NCI-H526 (cell line): ENCODE results near the gene ESYT2.

Source experiments
- DNase-seq, 2 experiments: peaks; one replicate each; lab custom pipeline; 2025; lab: John Stamatoyannopoulos, UW

Gene ESYT2

DNA sequence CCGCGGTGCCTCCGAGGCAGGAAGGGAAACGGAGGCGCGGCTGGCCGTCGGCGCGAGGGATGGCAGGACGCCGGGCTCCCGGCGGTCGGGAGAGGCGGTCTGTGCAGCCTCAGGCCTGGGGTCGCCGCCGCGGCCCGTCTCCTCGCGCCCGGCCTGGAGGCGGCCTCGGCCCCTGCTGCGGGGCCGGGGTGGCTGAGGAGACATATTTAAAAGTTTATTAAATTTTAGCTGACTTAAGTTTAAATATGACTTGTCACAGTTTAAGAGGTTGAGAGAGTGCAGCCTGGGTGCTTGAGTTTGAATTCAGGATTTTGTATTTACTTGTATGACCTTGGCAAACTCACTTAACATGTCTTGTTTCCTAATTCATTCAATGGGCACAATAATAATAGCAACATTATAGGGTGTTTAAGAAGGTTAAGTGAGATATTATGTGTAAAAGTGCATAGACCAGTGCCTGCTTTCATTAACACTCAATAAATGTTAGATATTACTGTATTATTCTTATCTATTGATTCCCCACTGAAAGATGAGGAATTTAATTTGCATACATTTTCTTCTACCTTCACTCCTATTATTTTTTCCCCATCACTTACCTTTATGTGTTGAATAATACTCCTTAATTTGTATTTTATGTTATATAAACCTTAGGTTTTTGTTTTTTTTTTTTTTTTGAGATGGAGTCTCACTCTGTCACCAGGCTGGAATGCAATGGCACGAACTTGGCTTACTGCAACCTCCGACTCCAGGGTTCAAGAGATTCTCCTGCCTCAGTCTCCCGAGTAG lies 27.8 kb upstream of the ESYT2 start:
- no peak for DNase-seq

DNA sequence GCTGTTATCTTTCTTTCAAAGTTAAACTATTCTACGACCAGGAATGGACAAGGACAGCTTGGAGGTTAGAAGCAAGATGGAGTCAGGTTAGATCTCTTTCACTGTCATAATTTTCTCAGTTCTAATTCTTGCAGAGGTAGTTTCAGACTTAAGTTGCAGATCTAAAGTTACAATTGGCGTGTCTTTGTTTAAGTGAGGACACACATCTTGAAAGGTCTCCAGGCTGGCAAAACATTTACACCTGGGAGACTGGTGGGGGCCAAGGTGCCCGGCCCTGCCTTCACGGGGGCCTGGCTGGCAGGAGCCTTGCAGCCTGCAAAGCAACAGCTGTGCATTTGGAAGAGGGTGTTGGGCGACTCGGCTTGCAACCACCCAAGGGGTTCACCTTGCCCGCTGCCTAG lies 25.4 kb upstream of the ESYT2 start:
- no peak for DNase-seq

DNA sequence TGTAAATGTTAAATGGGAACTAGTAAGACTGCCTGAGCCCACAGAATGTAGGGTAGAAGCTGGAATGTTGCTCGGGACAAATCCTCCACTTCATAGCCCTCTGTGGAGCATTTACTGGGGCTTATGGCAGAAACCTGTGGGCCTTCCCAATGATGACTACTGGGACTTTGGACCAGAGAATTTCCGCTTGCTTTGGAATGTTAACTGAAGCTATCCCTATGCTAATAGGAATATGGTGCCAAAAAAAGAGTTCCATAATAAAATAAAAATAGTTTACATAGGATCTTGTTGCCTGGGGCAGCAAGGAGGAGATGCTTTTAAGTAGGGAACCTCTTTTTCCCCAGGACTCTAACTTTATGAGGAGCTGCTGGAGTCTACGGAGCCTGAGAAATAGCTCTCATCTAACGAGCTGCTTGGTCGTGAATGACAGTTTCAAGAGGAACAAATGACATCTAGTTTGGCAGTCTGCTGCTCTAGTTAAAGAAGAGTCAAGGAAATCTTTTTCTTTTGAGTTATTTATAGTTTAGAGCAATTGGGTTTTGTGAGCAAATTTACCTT lies 21.3 kb upstream of the ESYT2 start:
- DNase-seq, result no peak

DNA sequence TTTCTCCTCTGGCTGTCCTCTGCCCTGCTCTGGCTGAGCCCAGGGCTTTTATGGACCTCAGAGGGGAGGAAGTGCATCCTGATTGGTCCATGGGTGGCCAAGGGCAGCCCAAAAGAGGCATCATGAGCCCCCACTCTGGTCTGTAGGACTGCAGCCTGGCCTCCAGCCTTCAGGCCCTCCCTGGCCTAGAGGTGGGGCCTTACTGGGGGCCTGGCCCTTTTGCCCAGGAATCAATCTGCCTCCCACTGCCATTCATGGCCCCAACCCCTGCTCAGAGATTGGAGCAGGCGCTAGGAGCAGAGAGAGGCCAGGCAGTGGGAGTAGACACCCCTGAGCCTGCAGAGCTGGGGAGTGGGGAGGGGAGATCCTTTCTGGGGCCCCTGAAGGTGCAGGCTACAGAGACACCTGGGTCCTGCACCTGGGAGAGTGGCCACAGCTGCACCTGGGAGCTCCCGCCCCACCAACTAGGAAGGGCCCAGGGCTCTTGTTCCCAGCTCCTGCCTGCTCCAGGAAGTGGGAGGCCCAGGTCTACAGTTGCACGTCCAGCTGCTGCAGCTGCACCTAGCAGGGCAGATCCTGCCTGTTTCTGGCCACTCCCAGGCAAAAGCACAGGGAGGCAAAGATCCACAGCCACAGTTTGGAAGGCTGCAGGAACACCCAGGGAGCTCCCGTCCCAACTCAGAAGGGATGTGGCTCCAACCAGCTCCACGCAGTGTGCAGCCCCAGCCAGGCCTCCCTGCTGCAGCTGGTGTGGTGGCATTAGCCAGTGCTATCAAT lies 20.6 kb upstream of the ESYT2 start:
- DNase-seq, result peak in 1 of 2 experiments; percentile 25

DNA sequence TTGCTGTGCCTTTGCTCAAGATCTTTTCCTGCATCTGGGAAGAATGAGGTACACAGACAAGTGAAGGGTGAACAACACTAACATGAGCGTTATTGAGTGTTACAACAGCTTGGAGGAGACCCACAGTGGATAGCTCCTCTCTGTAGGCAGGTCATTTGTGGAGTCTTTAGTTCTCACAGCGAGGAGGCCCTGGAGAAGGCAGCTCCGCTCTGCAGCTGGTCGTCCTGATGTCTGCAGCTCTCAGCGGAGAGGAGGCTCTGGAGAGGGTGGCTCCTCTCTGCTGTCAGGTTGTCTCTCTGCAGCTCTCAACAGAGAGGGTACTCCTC lies 20.1 kb upstream of the ESYT2 start:
- no peak for DNase-seq

DNA sequence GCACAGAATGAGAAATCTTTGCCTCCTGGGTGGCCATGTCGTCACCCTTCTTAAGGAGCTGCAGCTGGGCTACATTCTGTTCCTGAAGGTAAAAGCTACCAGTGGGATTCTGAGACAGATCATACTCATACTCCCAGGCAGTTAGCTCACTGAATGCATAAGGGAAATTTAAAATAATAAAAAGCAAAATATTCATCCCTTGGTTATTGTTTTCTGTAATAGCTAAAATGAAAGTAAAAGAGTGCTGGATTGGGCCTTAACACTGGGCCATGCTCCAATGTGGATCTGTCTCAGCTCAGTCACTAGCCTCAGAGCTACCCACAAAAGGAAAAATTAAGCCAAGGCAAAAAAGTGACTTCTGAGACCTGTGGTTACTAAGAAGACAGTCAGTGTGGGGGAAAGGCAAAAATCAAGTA lies 18.1 kb upstream of the ESYT2 start:
- DNase-seq, result no peak

DNA sequence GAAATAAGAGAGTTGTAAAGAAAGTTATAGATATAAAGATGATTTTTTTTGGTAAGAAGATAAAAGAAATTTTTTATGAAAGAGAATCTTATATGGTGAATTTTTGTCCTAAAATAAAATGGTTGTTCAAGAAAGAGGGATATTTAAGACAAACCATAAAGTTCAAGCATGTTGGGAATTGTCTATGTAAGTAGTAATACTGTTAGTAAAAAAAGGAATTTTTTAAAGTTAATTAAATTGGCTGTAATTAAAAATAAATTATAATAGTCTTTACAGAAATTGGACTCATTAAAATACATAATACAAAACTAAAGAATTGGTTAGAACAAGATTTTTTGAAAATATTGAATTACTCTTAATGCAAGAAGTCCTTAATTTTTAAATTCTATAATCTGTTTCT lies 17.0 kb upstream of the ESYT2 start:
- no peak for DNase-seq

DNA sequence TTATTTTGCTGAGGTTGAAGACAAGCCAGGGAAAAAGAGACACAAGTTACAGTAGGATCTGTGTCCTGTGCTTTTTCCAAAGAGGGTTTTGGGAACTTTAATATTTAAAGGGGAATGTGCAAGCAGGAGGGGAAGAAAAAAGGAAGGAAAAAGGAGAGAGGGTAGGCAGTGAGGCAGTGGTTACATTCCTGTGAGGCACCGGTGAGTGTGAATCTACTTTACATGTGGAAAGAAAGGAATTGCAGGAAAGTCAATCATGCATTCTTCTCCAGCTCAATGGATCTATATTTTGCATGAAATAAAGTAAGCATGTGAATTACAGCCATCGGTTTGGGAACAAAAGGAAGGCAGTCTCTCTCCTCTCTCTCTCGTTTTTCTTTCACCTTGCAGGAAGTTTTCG lies 14.5 kb upstream of the ESYT2 start:
- DNase-seq, result peak in 1 of 2 experiments; percentile 54

DNA sequence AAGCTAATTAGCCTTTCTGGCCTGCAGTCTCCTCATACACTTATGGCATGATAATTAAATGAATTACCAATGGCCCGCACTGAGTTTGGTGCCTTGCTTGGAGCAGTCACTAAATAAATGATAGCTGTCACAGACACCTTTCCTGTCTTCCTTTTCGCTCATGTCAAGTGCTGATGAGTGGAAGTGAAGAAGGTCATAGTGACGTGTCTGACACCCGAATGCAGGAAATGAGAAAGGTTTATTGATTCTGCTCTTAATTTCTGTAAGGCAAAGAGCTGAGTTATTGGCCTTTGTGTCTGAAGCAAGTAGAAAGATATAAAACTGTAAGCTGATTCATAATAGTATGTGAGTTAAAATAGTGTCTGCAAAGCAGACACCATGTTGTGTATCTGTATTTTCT lies 13.2 kb upstream of the ESYT2 start:
- no peak for DNase-seq

DNA sequence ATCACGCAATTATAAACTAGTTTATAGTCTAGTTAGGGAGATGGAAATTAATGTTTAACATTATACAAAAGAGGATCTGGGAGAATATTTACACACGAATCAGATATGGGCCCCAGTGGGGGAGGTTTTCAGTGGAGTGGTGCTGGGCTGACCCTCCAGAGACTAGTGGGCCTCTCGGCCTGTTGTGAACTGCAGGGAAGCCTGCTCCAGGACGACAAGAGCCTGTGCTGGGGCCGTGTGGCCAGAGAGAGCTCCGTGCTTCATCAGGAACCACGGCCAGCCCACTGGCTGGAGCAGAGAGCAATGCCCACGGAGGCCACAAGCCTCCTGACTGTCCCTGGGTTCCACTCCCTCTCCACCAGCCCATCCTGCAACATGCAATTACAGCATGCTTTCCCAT lies 11.3 kb upstream of the ESYT2 start:
- no peak for DNase-seq

DNA sequence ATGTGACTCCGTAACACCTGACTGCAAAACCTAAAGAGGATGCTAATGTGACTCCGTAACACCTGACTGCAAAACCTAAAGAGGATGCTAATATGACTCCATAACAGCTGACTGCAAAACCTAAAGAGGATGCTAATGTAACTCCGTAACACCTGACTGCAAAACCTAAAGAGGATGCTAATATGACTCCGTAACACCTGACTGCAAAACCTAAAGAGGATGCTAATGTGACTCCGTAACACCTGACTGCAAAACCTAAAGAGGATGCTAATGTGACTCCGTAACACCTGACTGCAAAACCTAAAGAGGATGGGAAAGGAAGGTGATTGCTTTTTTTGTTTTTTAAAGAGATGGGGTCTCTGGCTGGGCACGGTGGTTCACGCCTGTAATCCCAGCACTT lies 9.9 kb upstream of the ESYT2 start:
- peak; percentile 22 to 64 for DNase-seq

DNA sequence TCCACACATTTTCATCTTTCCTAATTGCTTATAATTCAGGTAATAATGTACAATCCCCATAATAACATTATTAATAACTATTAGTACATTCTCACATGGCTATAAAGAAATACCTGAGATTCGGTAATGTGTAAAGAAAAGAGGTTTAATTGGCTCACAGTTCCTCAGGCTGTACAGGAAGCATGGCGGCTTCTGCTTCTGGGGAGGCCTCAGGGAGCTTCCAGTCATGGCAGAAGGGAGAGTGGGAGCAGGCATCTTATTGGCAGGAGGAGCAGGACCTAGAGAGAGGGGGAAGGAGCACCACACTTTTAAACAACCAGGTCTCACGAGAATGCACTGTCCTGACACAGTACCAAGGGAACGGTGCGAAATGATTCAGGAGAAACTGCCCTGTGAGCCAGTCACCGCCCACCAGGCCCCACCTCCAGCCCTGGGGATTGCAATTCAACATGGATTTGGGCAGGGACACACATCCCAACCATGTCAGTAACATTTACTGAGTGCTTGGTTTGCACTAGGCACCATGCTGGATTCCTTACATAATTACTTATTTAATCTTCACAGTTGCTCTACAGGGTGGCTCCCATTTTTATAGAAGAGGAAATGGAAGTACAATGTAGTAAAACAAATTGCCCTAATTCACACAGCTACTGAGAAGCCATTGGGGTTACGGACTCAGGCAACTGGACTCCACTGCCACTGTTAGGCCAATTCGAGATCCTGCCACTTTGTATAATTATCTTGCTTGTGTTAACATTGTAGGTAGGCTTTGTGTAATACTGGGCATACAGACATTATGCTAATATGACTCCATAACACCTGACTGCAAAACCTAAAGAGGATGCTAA lies 8.7 kb upstream of the ESYT2 start:
- peak; percentile 70 for DNase-seq

DNA sequence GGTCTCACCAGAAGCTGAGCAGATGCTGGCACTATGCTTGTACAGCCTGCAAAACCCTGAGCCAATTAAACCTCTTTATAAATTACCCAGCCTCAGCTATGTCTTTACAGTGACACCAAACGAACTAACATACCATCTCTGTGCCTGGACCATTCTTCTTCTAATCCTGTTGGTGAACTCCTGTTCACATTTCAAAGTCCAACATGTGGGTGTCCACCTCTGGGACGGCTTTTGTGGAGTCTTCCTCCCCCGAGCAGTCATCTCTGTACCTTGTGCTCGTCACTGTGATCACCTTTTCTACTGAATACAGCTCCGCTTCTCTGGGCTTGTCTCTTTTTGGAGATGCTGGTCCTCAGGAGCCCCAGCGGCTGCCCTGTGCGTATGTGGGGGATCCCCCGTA lies 7.4 kb upstream of the ESYT2 start:
- DNase-seq, result no peak

DNA sequence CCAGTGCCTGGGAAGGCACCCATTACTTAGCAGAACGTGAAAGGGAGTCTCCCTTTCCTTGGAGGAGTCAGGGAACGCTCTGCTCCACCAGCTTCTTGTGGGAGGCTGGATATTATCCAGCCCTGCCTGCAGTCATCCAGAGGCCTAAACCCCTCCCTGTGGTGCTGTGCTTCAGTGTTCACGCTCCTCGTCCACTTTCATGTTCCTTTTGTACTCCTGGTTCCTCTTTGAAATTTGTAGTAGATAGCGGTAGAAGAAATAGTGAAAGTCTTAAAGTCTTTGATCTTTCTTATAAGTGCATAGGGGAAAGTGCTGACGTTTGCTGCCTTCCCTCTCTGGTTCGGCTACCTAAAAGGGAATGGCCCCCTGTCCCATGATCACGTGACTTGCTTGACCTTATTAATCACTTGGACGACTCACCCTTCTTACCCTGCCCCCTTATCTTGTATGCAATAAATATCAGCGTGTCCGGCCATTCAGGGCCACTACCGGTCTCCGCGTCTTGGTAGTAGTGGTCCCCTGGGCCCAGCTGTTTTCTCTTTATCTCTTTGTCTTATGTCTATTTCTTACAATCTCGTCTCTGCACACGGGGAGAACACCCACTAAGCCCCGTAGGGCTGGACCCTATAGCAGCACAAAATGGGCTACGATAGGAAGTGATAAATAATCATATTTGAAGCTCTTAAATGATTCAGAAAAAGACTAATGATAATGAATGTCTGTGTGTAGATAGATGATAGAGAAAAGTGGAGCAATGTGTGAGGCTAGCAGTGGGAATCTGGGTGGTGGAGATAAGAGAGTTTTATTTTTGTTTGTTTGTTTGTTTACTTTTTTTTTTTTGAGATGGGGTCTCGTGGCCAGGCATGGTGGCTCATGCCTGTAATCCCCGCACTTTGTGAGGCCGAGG lies 5.8 kb upstream of the ESYT2 start:
- no peak for DNase-seq

DNA sequence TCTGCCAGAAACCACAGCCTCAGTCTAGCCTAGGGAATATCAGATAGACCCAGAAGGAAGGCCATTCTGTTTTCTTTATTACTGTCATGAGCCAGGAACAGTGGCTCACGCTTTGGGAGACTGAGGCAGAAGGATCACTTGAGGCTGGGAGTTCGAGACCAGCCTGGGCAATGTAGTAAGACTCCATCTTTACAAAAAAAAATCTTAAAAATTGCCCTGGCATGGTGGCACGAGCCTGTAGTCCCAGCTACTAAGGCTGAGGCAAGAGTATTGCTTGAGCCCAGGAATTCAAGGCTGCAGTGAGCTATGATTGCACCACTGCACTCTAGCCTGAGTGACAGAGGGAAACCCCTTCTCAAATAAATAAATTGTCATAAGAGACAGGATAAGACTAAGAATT lies 3.7 kb upstream of the ESYT2 start:
- no peak for DNase-seq

DNA sequence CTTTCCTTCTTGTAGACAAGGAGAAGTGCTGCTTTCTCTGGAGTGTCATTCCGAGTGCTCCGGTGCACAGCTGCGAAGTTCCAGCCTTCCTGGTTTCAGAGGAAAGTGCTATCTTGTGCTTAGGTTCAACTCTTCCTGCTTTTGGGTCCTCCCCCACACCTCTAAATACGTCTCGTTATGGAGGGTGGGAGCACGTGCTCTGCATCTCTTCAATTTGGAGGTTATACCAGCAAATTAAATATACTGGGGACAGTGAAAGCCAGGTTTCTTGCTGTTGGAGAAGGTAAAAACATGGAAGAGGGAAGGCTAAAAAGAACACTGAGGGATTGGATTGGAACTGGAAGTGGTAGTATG lies 2.4 kb upstream of the ESYT2 start:
- no peak for DNase-seq

DNA sequence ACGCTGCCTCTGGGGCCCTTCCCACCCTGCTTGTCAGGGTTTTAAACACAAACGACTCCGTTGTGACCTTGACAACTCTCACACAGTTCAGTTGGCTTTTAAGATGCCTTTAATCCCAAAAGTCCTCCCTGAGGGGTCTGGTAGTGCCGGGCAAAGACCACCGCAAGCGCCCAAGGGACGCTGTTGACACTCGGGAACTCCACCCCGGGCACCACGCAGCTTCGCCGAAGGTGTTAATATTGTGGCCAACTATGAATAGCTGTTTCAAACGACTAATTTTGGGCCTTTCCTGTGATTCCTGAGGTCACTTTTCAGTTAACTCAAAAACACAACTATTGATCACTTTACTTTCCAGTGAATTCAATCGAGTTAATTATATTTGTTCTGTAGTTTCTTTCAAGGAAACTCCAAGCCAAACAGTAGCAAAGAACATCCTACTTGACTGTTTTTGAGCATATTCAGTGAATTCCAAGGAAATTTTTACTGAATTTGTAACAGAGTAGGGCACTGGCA lies 958 bp upstream of the ESYT2 start:
- DNase-seq, result no peak

DNA sequence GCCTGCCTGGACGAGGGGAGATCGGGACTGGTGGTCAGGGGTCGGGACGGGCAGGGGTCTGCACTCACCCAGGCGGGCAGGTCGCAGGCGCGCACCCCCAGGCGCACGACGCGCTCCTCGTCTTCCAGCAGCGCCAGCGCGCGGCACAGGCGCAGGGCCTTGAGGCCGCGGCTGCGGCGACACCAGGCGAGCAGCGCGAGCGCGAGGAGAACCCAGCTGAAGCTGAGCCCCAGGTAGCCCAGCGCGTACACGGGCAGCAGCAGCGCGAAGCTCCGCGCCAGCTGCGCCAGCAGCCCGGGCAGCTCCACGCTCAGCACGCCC lies 328 bp downstream of the ESYT2 start:
- peak; percentile 47 to 91 for DNase-seq

DNA sequence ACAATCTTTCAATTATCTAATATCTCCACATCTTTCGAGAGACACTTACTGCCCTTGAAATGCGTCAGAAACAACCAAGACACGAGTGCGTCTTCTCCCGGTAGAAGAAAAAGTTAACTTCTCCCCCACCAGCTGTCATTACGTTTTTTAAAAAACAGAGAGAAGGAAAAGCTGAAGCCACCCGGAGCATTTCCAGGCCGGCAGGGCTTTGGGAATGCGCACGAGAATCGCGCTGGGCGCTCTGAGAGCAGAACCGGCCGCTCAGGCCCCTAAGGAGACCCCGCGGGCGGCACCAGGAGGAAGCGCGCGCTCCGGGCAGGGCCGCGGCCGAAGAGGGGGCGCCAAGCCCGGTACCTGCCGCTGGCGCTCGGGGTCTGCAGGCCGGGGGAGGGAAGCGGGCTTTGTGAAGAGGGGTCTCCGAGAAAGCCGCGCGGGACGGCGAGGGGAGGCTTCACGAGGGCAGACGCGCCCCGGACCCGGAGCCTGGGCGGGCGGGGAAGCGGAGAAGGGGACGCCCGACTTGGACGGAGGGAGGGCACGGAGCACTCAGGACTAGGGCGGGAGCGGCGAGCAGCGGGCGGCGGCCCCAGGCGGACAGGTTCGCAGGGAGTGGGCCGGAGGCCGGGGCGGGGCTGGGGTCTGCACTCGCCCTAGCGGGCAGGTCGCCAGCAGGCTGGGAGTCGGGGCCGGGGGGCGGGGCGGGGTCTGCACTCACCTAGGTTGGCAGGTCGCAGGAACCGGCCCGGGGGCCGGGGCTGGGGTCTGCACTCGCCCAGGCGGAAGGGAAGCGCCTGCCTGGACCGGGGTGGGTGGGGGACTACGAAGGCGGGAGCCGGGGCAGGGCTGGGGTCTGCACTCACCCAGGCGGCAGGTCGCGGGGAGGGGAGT lies 932 bp downstream of the ESYT2 start:
- peak in 1 of 2 experiments; percentile 71 for DNase-seq

DNA sequence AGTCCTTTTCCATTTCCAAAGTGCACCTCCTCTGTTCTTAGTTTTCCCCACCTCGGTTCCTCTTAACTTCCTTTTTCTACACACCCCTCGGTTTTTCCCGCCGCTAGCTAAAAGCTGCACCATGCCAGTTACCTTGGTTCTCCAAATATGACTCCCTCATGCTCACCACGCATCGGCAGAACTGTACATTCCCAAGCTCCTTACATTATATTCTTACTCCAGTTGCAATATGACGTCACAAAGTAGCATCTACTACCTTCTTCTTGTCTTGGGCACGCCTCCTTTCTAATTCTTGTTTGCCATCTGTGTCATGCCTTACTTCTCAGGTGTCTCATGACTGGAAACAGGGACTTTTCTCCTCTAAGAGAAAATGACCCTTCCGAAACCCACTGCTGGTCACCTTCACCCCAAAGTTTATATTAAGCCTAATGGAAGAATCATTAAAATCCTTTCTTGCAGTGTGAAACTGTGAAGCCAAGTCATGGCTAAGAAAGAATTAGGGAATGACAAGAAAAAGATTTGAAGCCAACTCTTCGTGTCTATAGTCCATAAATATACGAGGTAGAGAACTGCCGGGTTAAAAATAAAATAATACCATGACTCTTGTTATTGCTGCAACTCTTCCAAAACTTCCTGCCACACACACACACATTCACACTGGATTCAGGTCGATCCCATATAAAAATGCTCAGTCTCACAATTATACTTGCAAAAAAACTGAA lies 1.7 kb downstream of the ESYT2 start:
- no peak for DNase-seq
